Lung (tissue), 12 donors: ENCODE results near the gene SPATA9. TPM values are rescaled to one million over a fixed set of nuclear protein-coding genes. Genes with fewer than 3 reads are reported as not detected.

Source experiments
- ATAC-seq: fragments of 200-7000 bp; cut with Tn5 transposase; one replicate; pipeline ENCODE4 v1.9.1; 2020; ENCODE audit warnings: moderate number of reproducible peaks; ENCODE audit not compliant: insufficient read depth, low FRiP score
- DNase-seq, 3 donors: peaks; one replicate each; pipeline ENCODE4 v3.0.0-alpha.2; 2013 to 2017
- H3K27ac ChIP-seq, 2 donors: one replicate each; pipeline ENCODE4 v1.5.1; 2013; ENCODE audit warnings: mild to moderate bottlenecking in 2 of 2, moderate library complexity in 2 of 2, control low read depth in 1 of 2, inconsistent platforms in 1 of 2, low read depth in 1 of 2, low read length in 1 of 2
- H3K27me3 ChIP-seq, 3 donors: one replicate each; pipeline ENCODE4 v1.5.1; 2013; ENCODE audit warnings: low read length in 2 of 3; ENCODE audit not compliant: control insufficient read depth in 3 of 3, insufficient read depth in 3 of 3
- H3K36me3 ChIP-seq, 4 donors: one replicate each; pipeline ENCODE4 v1.5.1; 2013; ENCODE audit warnings: low read length in 4 of 4, mild to moderate bottlenecking in 1 of 4, moderate library complexity in 1 of 4; ENCODE audit not compliant: control insufficient read depth in 4 of 4, insufficient read depth in 4 of 4
- H3K4me1 ChIP-seq, 5 donors: one replicate each; pipeline ENCODE4 v1.5.1; 2013; ENCODE audit warnings: low read length in 5 of 5, mild to moderate bottlenecking in 2 of 5, moderate library complexity in 1 of 5; ENCODE audit not compliant: control insufficient read depth in 5 of 5, insufficient read depth in 5 of 5
- H3K4me3 ChIP-seq: one replicate; pipeline ENCODE4 v1.5.1; 2013; ENCODE audit warnings: mild to moderate bottlenecking, control low read depth, moderate library complexity
- H3K9ac ChIP-seq, 2 donors: one replicate each; pipeline ENCODE4 v1.5.1; 2013; ENCODE audit warnings: low read length in 2 of 2, control low read depth in 1 of 2; ENCODE audit not compliant: insufficient read depth in 1 of 2
- H3K9me3 ChIP-seq, 4 donors: one replicate each; pipeline ENCODE4 v1.5.1; 2013; ENCODE audit warnings: low read length in 3 of 4, mild to moderate bottlenecking in 1 of 4, moderate library complexity in 1 of 4; ENCODE audit not compliant: control insufficient read depth in 4 of 4, insufficient read depth in 3 of 4
- WGBS, 2 donors: extraction: QIAGEN DNeasy Blood & Tissue Kit; methylation state at CpG; one replicate each; pipeline ENCODE4 v1.1.7; 2013; 5-methylcytosine and 5-hydroxymethylcytosine counted together
- polyA plus RNA-seq, 2 donors: library from polyadenylated mRNA; stranded (reverse); fragments of 200-250 nt; gene quantifications; one replicate each; pipeline ENCODE4 v1.2.1, GENCODE V29; 2013
- total RNA-seq, 2 donors: library from RNA; depleted of rRNA in 1 of 2; stranded (reverse); fragments of >200 nt in 1 of 2; gene quantifications; one replicate each; pipeline ENCODE4 v1.2.1, GENCODE V29; 2014 to 2021
- TF ChIP-seq, protein P1 (sequence below): IDR thresholded peaks from 2 replicates; pipeline ENCODE4 v1.5.1; 2012; ENCODE audit warnings: mild to moderate bottlenecking; ENCODE audit errors: control extremely low read depth, extremely low read depth
- donor health status: control.
- donor health status: control.
- donor health status: Bipolar disorder and iron deficiency.
- donor health status: healthy.
- donor health status: DM: yes; HTN: yes; CAD: no.

The SPATA9 gene
- total and polyA plus RNA-seq, 4 donors, result 0.31 to 0.77 (median 0.40) TPM; not detected in 1

- Histone ChIP-seq H3K27me3 (no peaks in the 10 kb centered on the region), H3K9ac (no peak overlapping the region), H3K4me3 (no peak overlapping the region), H3K27ac (no peak overlapping the region), H3K36me3 (no peaks in the 10 kb centered on the region), H3K9me3 (no peaks in the 10 kb centered on the region), H3K4me1 (peaks cover 0 to 3% (median 0%) of the 10 kb centered on the region in 5 donors)
- DNase-seq, result no peak
- WGBS, 2 donors, result 73 to 89% methylated on average over 2 of the region's 2 CpGs
- TF ChIP-seq, protein P1, sequence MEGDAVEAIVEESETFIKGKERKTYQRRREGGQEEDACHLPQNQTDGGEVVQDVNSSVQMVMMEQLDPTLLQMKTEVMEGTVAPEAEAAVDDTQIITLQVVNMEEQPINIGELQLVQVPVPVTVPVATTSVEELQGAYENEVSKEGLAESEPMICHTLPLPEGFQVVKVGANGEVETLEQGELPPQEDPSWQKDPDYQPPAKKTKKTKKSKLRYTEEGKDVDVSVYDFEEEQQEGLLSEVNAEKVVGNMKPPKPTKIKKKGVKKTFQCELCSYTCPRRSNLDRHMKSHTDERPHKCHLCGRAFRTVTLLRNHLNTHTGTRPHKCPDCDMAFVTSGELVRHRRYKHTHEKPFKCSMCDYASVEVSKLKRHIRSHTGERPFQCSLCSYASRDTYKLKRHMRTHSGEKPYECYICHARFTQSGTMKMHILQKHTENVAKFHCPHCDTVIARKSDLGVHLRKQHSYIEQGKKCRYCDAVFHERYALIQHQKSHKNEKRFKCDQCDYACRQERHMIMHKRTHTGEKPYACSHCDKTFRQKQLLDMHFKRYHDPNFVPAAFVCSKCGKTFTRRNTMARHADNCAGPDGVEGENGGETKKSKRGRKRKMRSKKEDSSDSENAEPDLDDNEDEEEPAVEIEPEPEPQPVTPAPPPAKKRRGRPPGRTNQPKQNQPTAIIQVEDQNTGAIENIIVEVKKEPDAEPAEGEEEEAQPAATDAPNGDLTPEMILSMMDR, result no peak
- no peak for ATAC-seq
Measured at GRCh38 chr5:95684361-95684760, 1.6 kb upstream of the SPATA9 start.

- Histone ChIP-seq H3K27ac (no peak overlapping the region), H3K36me3 (no peaks in the 10 kb centered on the region), H3K9me3 (peaks cover 0 to 2% (median 0%) of the 10 kb centered on the region in 4 donors), H3K27me3 (no peaks in the 10 kb centered on the region), H3K4me3 (no peak overlapping the region), H3K4me1 (peaks cover 0 to 10% (median 0%) of the 10 kb centered on the region in 5 donors), H3K9ac (no peak overlapping the region)
- WGBS, 2 donors, result 81 to 84% methylated on average over 3 of the region's 3 CpGs
- TF ChIP-seq, protein P1, result no peak
- DNase-seq, result no peak
- no peak for ATAC-seq
Measured at GRCh38 chr5:95673081-95673480, 9.7 kb downstream of the SPATA9 start.

DNA sequence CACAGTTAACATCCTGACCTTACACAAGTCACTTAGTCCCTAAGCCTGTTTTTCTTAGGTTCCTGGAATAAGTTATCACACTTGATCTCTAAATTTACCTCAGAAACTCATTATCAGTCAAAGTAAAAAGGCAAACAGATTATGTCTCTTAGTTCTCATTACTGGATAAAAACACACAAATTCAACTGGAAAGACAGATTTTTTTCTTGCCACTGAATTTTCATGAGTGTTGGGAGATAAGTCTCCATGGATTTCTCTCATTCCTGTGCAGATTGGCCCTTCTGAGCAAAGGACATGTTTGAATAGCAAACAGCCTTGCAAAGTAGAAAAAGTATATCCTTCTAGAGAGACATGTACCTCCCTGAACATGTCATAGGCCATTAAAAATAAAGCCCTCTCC lies 10.2 kb downstream of the SPATA9 start:
- ATAC-seq (no peak), DNase-seq (no peak)
- H3K27ac ChIP-seq, result no peak overlapping the region
- no peaks in the 10 kb centered on the region for H3K27me3 ChIP-seq
- H3K36me3 ChIP-seq, result no peaks in the 10 kb centered on the region
- peaks cover 0 to 10% (median 0%) of the 10 kb centered on the region in 5 donors for H3K4me1 ChIP-seq
- TF ChIP-seq, protein P1, result no peak
- no peak overlapping the region for H3K4me3 ChIP-seq
- peaks cover 0 to 2% (median 0%) of the 10 kb centered on the region in 4 donors for H3K9me3 ChIP-seq
- H3K9ac ChIP-seq, result no peak overlapping the region

DNA sequence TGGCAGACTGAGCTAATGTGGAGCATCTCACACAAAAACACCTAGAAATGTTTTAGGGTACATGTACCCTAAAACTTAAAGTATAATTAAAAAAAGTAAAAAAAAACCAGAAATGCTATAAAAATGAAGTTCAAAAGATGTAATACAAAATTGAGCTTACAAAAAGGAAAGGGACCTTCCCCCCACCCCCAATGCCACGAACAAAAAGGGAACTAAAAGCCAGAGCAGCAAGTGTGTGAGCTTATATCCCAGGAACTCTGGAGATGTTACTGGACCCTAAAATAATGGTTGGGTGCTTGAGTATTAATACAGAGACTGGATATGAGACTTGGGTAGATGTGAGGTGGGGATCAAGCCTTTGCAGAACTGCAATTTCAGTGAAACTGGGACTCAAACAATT lies 11.0 kb downstream of the SPATA9 start:
- DNase-seq, result no peak
- 26 to 58% methylated on average over 1 of the region's 1 CpG for WGBS, 2 donors
- Histone ChIP-seq H3K9me3 (peaks cover 0 to 2% (median 0%) of the 10 kb centered on the region in 4 donors), H3K27ac (no peak overlapping the region), H3K27me3 (no peaks in the 10 kb centered on the region), H3K4me3 (no peak overlapping the region), H3K4me1 (peaks cover 0 to 10% (median 0%) of the 10 kb centered on the region in 5 donors), H3K36me3 (no peaks in the 10 kb centered on the region), H3K9ac (no peak overlapping the region)
- TF ChIP-seq, protein P1, result no peak
- ATAC-seq, result no peak
